Cerebellar nuclear complex (tissue), 1 donor: ENCODE measurements around the gene IL6R.

Experiments
- DNase-seq, 2 experiments: peaks; one replicate each; lab custom pipeline; 2025; lab: John Stamatoyannopoulos, UW

The IL6R gene

GRCh38 chr1:154453574-154454352 is 48.6 kb downstream of the IL6R start:
- no peak for DNase-seq

- no peak for DNase-seq
Measured at GRCh38 chr1:154454386-154455120, 49.4 kb downstream of the IL6R start.

DNA sequence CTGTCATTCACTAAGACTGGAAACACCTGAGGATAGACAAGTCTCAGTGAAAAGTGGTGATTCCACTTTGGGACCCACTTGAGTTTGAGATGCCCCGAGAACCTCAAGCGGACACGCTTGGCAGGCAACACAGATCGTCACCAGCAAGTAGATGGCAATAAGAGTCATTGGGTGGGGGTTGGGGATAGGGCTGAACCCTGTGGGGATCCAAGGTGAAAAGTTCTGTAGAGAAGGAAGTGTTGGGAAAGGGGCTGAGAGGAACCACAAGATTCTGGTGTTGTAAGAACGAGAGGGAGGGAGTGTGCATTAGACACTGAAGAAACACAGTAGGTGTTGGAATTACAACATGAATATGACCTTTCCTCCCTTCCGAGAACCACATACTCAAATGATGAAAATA is 51.5 kb downstream of the IL6R start:
- no peak for DNase-seq

GRCh38 chr1:154459080-154459479 is 53.9 kb downstream of the IL6R start:
- no peak for DNase-seq

GRCh38 chr1:154460695-154461260 is 55.6 kb downstream of the IL6R start:
- no peak for DNase-seq

- DNase-seq = no peak
Measured at GRCh38 chr1:154463512-154463990, 58.4 kb downstream of the IL6R start.

DNA sequence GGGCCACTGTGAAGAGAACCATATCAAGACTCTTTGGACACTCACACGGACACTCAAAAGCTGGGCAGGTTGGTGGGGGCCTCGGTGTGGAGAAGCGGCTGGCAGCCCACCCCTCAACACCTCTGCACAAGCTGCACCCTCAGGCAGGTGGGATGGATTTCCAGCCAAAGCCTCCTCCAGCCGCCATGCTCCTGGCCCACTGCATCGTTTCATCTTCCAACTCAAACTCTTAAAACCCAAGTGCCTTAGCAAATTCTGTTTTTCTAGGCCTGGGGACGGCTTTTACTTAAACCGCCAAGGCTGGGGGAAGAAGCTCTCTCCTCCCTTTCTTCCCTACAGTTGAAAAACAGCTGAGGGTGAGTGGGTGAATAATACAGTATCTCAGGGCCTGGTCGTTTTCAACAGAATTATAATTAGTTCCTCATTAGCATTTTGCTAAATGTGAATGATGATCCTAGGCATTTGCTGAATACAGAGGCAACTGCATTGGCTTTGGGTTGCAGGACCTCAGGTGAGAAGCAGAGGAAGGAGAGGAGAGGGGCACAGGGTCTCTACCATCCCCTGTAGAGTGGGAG is 60.6 kb downstream of the IL6R start:
- no peak for DNase-seq

- DNase-seq = no peak
Measured at GRCh38 chr1:154466206-154466605, 61.1 kb downstream of the IL6R start.

- no peak for DNase-seq
Measured at GRCh38 chr1:154466921-154467417, 61.8 kb downstream of the IL6R start.

DNA sequence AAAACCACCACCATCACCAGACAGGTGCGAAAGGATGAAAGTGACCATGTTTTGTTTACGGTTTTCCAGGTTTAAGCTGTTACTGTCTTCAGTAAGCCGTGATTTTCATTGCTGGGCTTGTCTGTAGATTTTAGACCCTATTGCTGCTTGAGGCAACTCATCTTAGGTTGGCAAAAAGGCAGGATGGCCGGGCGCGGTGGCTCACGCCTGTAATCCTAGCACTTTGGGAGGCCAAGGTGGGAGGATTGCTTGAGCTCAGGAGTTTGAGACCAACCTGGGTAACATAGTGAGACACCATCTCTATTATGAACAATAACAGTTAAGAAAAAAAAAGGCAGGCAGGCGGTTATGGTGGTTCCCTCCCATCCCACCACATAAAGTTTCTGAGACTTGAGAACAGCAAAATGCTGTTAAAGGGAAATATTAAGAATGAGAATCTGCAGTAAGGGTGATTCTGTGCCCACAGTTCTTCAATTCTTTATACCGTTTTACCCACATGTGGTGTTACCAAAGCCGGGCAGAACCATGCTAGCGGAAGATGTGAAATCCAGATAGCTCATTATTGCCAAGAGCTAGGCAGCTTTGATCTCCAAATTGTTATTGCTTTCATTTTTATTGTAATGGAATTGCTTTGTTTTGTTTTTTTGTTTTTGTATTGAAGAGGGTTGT is 62.4 kb downstream of the IL6R start:
- DNase-seq = no peak

DNA sequence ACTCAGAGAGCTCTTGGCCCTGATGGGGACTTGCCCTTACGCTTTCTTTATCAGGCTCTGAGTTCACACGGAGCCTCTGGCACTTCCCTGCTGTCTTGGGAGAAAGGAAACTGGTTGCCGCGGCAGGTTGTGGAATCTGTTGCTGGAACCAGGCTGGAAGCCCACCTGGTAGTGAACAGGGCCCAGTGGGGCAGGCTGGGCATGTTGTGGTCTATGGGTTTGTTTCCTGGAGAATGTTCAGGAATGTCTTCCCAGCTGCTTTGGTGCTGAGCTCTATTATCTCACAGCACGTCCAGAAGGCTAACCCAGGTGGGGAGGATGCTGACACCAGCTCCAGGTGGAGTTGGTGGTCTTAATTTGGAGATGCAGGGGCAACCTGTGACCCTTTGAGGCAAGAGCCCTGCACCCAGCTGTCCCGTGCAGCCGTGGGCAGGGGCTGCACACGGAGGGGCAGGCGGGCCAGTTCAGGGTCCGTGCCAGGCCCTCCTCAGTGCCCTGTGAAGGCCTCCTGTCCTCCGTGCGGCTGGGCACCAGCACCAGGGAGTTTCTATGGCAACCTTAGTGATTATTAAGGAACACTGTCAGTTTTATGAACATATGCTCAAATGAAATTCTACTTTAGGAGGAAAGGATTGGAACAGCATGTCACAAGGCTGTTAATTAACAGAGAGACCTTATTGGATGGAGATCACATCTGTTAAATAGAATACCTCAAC is 63.5 kb downstream of the IL6R start:
- no peak for DNase-seq

DNA sequence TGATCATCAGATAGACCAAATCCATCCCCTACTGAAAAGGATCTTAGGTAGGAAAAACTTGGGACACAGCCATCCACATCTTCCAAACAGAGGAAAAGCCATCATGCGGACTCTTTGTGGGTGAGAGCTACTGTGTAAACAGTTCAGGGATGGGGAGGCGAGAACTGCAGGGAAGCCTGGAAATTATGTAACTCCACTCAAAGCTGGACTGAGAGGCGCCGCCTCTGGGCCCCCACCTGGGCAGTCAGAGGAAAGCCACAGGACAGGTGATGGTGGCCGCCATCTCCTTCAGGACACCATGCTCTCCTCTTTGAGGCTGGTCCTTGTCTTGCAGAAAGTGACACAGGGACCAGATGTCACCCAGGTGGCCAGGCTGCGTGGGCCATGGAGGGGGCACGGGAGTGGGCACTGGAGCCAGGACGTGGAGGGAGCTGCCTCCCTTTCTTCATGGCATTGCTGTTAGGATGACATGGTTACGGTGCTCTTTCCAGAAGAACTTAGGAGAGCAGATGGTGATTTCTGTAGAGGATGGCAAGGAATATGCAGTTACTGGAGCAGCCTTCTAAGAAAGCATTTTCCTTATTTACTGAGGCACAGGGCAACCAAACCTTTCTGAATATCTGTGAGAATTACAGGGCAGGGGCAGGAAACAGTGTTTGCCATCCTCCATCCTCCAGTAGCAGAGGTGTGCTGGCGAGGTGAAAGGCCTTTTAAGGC is 64.9 kb downstream of the IL6R start:
- no peak for DNase-seq

DNA sequence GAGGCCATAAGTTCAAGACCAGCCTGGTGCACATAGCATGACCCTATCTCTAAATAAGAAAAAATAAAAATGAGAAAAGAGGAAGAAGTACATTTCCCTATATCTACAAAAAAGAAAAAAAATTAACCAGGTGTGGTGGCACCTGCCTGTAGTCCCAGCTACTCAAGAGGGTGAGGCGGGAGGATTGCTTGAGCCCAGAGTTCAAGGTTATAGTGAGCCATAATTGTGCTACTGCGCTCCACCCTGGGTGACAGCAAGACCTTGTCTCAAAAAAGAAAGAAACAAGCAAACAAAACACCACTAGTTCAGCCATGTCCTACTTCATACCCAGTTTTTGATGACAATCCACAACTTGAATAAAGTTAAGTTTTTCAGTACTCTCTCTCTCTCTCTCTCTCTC is 66.2 kb downstream of the IL6R start:
- no peak for DNase-seq

DNA sequence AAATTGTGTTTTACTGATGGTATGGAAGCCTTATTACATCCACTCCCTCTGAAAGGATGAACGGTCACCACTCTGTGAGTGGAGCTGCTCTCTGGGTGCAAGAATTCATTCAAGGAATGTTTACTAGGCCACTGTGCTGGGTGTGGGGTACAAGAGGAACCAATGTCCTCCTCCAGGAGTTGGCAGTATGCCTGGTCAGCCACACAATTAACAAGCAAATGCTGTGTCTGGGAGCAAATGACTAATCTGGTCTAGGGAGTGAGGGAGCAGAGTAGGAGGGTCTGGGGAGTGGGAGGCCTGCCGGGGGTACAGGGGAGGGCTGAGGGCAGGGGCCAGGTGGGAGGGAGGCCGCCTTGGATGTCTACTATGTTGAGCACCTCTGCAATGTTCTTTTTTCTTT is 69.7 kb downstream of the IL6R start:
- no peak for DNase-seq

- DNase-seq = no peak
Measured at GRCh38 chr1:154476791-154477190, 71.6 kb downstream of the IL6R start.

DNA sequence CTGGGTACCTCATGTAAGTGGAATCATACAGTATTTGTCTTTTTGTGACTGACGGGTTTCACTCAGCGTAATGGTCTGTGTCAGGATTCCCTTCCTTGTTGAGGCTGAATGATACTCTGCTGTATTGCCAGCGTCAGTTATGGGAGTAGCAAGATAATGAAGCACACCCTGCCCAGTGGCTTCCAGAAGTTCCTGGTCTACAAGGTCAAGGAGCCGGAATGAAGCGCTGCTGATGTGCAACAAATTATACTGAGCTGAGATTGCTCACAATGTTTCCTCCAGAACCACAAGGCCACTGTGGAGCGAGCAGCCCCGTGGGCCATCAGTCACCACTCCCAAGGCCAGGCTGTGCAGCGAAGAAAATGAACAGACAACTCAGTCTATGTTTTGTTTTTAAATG is 72.9 kb downstream of the IL6R start:
- no peak for DNase-seq

DNA sequence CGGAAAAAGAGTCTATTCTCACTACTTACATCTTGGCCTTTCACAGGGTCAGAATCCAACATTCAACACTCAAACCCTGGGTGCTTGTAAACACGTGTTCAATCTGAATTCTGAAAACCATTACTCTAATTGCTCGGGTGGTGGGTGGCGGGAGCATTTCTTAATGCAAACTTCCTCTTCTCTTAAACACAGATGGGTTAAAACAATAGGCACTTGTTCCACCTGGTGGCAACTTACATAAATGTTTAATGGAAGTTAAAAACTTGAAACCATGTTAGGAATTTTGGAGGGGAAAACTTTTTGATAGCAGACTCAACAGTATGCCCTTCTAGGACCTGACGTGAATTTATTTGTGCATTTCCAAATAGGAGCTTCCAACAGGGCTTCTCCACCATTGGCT is 73.5 kb downstream of the IL6R start:
- no peak for DNase-seq

DNA sequence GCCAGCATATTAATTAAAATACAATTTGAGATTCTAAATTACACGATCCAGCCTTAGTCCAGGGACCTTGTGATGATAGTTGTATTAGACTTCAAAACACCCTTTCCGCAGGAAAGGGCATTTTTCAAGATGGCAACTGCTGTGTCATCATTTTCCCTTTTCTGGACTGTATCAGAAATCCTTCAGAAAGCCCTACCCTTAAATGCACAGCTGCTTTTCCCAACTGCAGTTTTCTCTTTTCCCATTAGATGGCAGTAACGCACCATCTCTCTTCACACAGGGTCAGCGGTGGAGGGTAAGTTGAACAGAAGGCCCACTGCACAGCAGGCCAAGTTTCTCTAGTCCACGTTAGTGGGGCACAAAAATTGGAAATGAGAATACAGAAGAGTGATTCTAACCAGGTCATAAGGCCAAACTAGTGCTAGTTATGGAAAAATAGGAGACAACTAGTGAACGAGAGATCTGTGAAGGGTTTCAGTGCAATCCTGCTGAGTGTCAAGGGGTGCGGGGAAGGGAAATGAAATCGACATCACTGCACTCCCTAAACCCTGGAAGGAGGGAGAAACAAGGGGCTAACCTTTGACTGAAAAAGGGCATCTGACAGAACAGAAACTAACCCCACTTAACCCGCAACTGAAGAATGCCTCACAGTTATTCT is 74.8 kb downstream of the IL6R start:
- DNase-seq = peak in 1 of 2 experiments; percentile 30

DNA sequence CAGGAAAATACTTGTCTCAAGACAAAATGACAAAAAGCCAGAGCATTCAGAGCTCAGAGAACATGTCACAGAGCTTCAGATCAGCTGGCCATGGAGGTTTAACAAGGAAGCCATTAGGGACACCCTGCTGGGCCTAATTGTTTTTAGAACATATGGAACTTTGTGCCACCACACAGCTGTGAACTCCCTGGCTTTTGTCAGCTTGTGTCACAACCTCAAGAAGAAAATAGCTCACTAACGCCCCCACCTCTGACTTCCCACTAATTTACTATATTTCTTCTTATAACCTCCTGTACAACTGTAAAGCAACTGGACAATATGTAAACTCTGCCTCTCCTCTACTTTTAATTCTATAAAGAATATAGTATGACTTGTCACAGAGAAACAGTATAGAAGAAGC is 75.9 kb downstream of the IL6R start:
- no peak for DNase-seq
